H1 (cell line): ENCODE results near the gene C3orf18.

Experiments used
- CBX8 ChIP-seq: fragments of 300-800, 300-1000 bp; sonication (generic); IDR thresholded peaks from 2 replicates; pipeline ENCODE4 v1.7.1; 2016; ENCODE audit warnings: low read depth, low read length, borderline replicate concordance
- EZH2 ChIP-seq: fragments of 200-600 bp; sonication (generic); IDR thresholded peaks from 2 replicates; pipeline ENCODE4 v1.7.1; 2012; ENCODE audit warnings: low read depth, mild to moderate bottlenecking, moderate library complexity, low read length, inconsistent platforms; ENCODE audit not compliant: severe bottlenecking
- FOSL1 ChIP-seq: IDR thresholded peaks from 2 replicates; pipeline ENCODE4 v1.6.1; 2011; ENCODE audit warnings: mild to moderate bottlenecking, low read depth, low read length, moderate library complexity; ENCODE audit not compliant: insufficient read depth
- SRF ChIP-seq: IDR thresholded peaks from 2 replicates; pipeline ENCODE4 v1.6.1; 2011; ENCODE audit warnings: mild to moderate bottlenecking, low read depth, low read length, moderate library complexity
- TF ChIP-seq, protein P1 (sequence below), 3 experiments: IDR thresholded peaks; 1 replicate in 2 of 3; 2 replicates in 1 of 3; pipeline versions ENCODE4 v1.5.1 to v1.6.1; 2011; ENCODE audit warnings: low read length in 3 of 3, mild to moderate bottlenecking in 3 of 3, inconsistent platforms in 2 of 3, low read depth in 1 of 3, moderate library complexity in 1 of 3; ENCODE audit not compliant: insufficient read depth in 1 of 3; ENCODE audit errors: control extremely low read depth in 1 of 3

DNA sequence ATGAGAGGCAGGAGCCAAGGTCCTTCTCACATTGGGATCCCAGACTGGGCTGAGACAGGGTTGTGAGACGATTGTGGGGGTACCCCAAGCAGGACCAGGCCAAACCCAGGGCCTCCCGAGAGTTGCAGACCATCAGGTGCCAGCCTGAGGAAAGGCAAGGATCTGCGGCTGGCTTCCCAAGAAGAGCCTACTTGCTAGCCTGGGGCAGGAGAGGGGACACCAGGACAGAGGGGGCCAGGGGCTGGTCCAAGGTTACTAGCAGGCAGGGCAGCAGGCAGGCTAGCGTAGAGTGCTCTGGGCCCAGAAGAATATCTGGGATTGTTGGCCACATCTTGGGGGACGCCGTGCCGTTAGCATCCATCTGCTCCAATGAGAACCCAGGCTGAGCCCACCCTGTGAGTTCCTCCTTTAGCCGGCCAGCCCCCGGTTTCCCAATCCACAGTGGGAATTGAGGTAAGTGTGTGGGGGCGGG lies 43.5 kb upstream of the C3orf18 start:
- TF ChIP-seq, protein P1, sequence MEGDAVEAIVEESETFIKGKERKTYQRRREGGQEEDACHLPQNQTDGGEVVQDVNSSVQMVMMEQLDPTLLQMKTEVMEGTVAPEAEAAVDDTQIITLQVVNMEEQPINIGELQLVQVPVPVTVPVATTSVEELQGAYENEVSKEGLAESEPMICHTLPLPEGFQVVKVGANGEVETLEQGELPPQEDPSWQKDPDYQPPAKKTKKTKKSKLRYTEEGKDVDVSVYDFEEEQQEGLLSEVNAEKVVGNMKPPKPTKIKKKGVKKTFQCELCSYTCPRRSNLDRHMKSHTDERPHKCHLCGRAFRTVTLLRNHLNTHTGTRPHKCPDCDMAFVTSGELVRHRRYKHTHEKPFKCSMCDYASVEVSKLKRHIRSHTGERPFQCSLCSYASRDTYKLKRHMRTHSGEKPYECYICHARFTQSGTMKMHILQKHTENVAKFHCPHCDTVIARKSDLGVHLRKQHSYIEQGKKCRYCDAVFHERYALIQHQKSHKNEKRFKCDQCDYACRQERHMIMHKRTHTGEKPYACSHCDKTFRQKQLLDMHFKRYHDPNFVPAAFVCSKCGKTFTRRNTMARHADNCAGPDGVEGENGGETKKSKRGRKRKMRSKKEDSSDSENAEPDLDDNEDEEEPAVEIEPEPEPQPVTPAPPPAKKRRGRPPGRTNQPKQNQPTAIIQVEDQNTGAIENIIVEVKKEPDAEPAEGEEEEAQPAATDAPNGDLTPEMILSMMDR (IDR thresholded peaks at IDR 0.05; ENCODE audit: control extremely low read depth in 1 of 3, insufficient read depth in 1 of 3, low read depth in 1 of 3, low read length in 3 of 3) = no peak
- no peak for TF ChIP-seq FOSL1
- TF ChIP-seq EZH2 = no peak
- no peak for TF ChIP-seq CBX8
- no peak for TF ChIP-seq SRF
